Endothelial cell of umbilical vein (primary cell): Measurements from ENCODE around the gene ITSN1.

ENCODE experiments used
- CTCF ChIP-seq, 2 donors: IDR thresholded peaks; 1 replicate in 1 of 2; 2 replicates in 1 of 2; pipeline ENCODE4 v1.5.1; 2011; ENCODE audit warnings: low read length in 2 of 2, mild to moderate bottlenecking in 2 of 2, moderate library complexity in 2 of 2, control low read depth in 1 of 2, inconsistent platforms in 1 of 2, low read depth in 1 of 2; ENCODE audit not compliant: insufficient read depth in 1 of 2; ENCODE audit errors: extremely low read depth in 1 of 2
- EZH2 ChIP-seq: IDR thresholded peaks from 2 replicates; pipeline ENCODE4 v1.6.1; 2012; ENCODE audit warnings: borderline replicate concordance, low read depth, mild to moderate bottlenecking, moderate library complexity, low read length, inconsistent platforms; ENCODE audit not compliant: severe bottlenecking
- FOS ChIP-seq: IDR thresholded peaks from 2 replicates; pipeline ENCODE4 v1.6.1; 2011; ENCODE audit warnings: mild to moderate bottlenecking, low read length, moderate library complexity, borderline replicate concordance; ENCODE audit not compliant: insufficient read depth
- JUN ChIP-seq: IDR thresholded peaks from 2 replicates; pipeline ENCODE4 v1.6.1; 2011; ENCODE audit warnings: borderline replicate concordance, low read depth; ENCODE audit not compliant: insufficient read length, insufficient read depth
- MYC ChIP-seq: IDR thresholded peaks from one replicate; pipeline ENCODE4 v1.6.1; 2011; ENCODE audit warnings: mild to moderate bottlenecking, low read depth, low read length
- POLR2A ChIP-seq: IDR thresholded peaks from 2 replicates; pipeline ENCODE4 v1.6.1; 2012; ENCODE audit warnings: low read depth, mild to moderate bottlenecking, control low read depth, low read length
- POLR2AphosphoS5 ChIP-seq: IDR thresholded peaks from 2 replicates; pipeline ENCODE4 v1.6.1; 2012; ENCODE audit warnings: low read depth, mild to moderate bottlenecking, control low read depth, low read length, moderate library complexity; ENCODE audit not compliant: insufficient read depth
- TF ChIP-seq, protein P1 (sequence below): IDR thresholded peaks from 2 replicates; pipeline ENCODE4 v1.6.1; 2011; ENCODE audit not compliant: insufficient read depth, insufficient read length

- TF ChIP-seq EZH2: no peak
- no peak for TF ChIP-seq CTCF (IDR thresholded peaks at IDR 0.05; ENCODE audit: extremely low read depth in 1 of 2, insufficient read depth in 1 of 2, low read depth in 1 of 2, low read length in 2 of 2)
- TF ChIP-seq POLR2AphosphoS5: no peak
- TF ChIP-seq MYC: no peak
- no peak for TF ChIP-seq POLR2A
- TF ChIP-seq, protein P1, sequence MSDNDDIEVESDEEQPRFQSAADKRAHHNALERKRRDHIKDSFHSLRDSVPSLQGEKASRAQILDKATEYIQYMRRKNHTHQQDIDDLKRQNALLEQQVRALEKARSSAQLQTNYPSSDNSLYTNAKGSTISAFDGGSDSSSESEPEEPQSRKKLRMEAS: no peak
- no peak for TF ChIP-seq JUN
- no peak for TF ChIP-seq FOS
Observed at GRCh38 chr21:33650230-33650629, 7.9 kb downstream of the ITSN1 start.
